Memory B cell (primary cell): Measurements from ENCODE around the gene GPATCH4.

Experiments used
- ATAC-seq: fragments of 150-1000 bp; cut with Tn5 transposase; 2 replicates; pipeline ENCODE4 v1.10.0; 2021; ENCODE audit warnings: low read depth, mild to moderate bottlenecking, moderate library complexity
- DNase-seq, 2 donors: peaks; one replicate each; pipeline ENCODE4 v3.0.0; 2022; ENCODE audit warnings: low spot score in 2 of 2
- H3K27ac Mint-ChIP-seq: one replicate; pipeline ENCODE4 v1.8.0; 2022; ENCODE audit warnings: mild to moderate bottlenecking, moderate library complexity, mixed read lengths
- H3K27me3 Mint-ChIP-seq: one replicate; pipeline ENCODE4 v1.8.0; 2022; ENCODE audit warnings: mixed read lengths
- H3K36me3 Mint-ChIP-seq: one replicate; pipeline ENCODE4 v1.8.0; 2022; ENCODE audit warnings: mild to moderate bottlenecking, mixed read lengths
- H3K4me1 Mint-ChIP-seq: one replicate; pipeline ENCODE4 v1.8.0; 2022; ENCODE audit warnings: mixed read lengths
- H3K4me3 Mint-ChIP-seq: one replicate; pipeline ENCODE4 v1.8.0; 2022; ENCODE audit warnings: mild to moderate bottlenecking, moderate library complexity, mixed read lengths
- H3K9me3 Mint-ChIP-seq: one replicate; pipeline ENCODE4 v1.8.0; 2022; ENCODE audit warnings: mixed read lengths

Gene GPATCH4

GRCh38 chr1:156549390-156549789 lies 51.9 kb downstream of the GPATCH4 start:
- peaks cover 23% of the 10 kb centered on the region for H3K4me1 Mint-ChIP-seq
- H3K4me3 Mint-ChIP-seq: no peak overlapping the region
- no peaks in the 10 kb centered on the region for H3K9me3 Mint-ChIP-seq
- no peaks in the 10 kb centered on the region for H3K36me3 Mint-ChIP-seq
- ATAC-seq (no peak), DNase-seq (no peak)
- no peak overlapping the region for H3K27ac Mint-ChIP-seq
- H3K27me3 Mint-ChIP-seq: no peaks in the 10 kb centered on the region

GRCh38 chr1:156547982-156548381 lies 53.3 kb downstream of the GPATCH4 start:
- DNase-seq: no peak
- H3K4me1 Mint-ChIP-seq: peaks cover 18% of the 10 kb centered on the region
- no peak overlapping the region for H3K27ac Mint-ChIP-seq

GRCh38 chr1:156547434-156547833 lies 53.8 kb downstream of the GPATCH4 start:
- Mint-ChIP-seq H3K9me3 (no peaks in the 10 kb centered on the region), H3K36me3 (no peaks in the 10 kb centered on the region), H3K27me3 (no peaks in the 10 kb centered on the region), H3K4me3 (no peak overlapping the region), H3K27ac (no peak overlapping the region), H3K4me1 (peaks cover 18% of the 10 kb centered on the region)
- no peak for ATAC-seq
- no peak for DNase-seq

More at GRCh38 chr1:156547982-156548381, 53.3 kb downstream of the GPATCH4 start:
- Mint-ChIP-seq H3K27me3 (no peaks in the 10 kb centered on the region), H3K4me3 (no peak overlapping the region), H3K36me3 (no peaks in the 10 kb centered on the region), H3K9me3 (no peaks in the 10 kb centered on the region)
- no peak for ATAC-seq

GRCh38 chr1:156546267-156546666 lies 55.0 kb downstream of the GPATCH4 start:
- Mint-ChIP-seq H3K4me3 (no peak overlapping the region), H3K36me3 (no peaks in the 10 kb centered on the region), H3K9me3 (no peaks in the 10 kb centered on the region), H3K27ac (no peak overlapping the region), H3K27me3 (no peaks in the 10 kb centered on the region), H3K4me1 (peaks cover 10% of the 10 kb centered on the region)
- DNase-seq (no peak), ATAC-seq (no peak)

GRCh38 chr1:156544592-156545102 lies 56.6 kb downstream of the GPATCH4 start:
- Mint-ChIP-seq H3K4me3 (no peak overlapping the region), H3K27me3 (no peaks in the 10 kb centered on the region), H3K4me1 (peaks cover 7% of the 10 kb centered on the region), H3K9me3 (no peaks in the 10 kb centered on the region), H3K27ac (no peak overlapping the region), H3K36me3 (no peaks in the 10 kb centered on the region)
- no peak for ATAC-seq
- no peak for DNase-seq
